AG20443 (cell line): ENCODE results near the gene PRCC.

Experiments
- DNase-seq: peaks from one replicate; pipeline ENCODE4 v3.0.0; 2012; ENCODE audit warnings: low spot score, mixed read lengths

Gene PRCC

GRCh38 chr1:156796340-156797097 lies 29.2 kb downstream of the PRCC start:
- DNase-seq, result no peak

GRCh38 chr1:156797212-156797871 lies 30.0 kb downstream of the PRCC start:
- peak; percentile 65 for DNase-seq

GRCh38 chr1:156801409-156802121 lies 34.2 kb downstream of the PRCC start:
- DNase-seq, result peak; percentile 78

- no peak for DNase-seq
These were observed 35.1 kb downstream of the PRCC start for GRCh38 chr1:156802421-156802935.

- DNase-seq, result no peak
These were observed 35.9 kb downstream of the PRCC start for GRCh38 chr1:156803086-156803851.

- DNase-seq, result no peak
These were observed 36.7 kb downstream of the PRCC start for GRCh38 chr1:156804026-156804425.

GRCh38 chr1:156804572-156805243 lies 37.4 kb downstream of the PRCC start:
- no peak for DNase-seq

- DNase-seq, result peak; percentile 72
These were observed 38.6 kb downstream of the PRCC start for GRCh38 chr1:156805766-156806511.

- no peak for DNase-seq
These were observed 39.4 kb downstream of the PRCC start for GRCh38 chr1:156806512-156807440.

GRCh38 chr1:156807627-156808026 lies 40.3 kb downstream of the PRCC start:
- no peak for DNase-seq

- no peak for DNase-seq
These were observed 41.1 kb downstream of the PRCC start for GRCh38 chr1:156808186-156809030.

- DNase-seq, result no peak
These were observed 41.9 kb downstream of the PRCC start for GRCh38 chr1:156809281-156809680.

GRCh38 chr1:156809711-156810366 lies 42.5 kb downstream of the PRCC start:
- no peak for DNase-seq

GRCh38 chr1:156811168-156811567 lies 43.8 kb downstream of the PRCC start:
- no peak for DNase-seq

- no peak for DNase-seq
These were observed 45.1 kb downstream of the PRCC start for GRCh38 chr1:156812293-156812990.

GRCh38 chr1:156813298-156813697 lies 46.0 kb downstream of the PRCC start:
- no peak for DNase-seq
